Measurements from ENCODE around the gene HORMAD1. TPM values are rescaled to one million over a fixed set of nuclear protein-coding genes. Genes with fewer than 3 reads are reported as not detected.

HORMAD1 gene
- total and polyA plus RNA-seq, 2 experiments from 2014 or later, result not detected

- Histone ChIP-seq H2AFZ (no peak overlapping the region), H3K79me2 (replicated peaks; ENCODE audit: insufficient read depth) (peaks cover 15% of the 10 kb centered on the region; the same call in 1 of the 2 replicates), H4K20me1 (replicated peaks; ENCODE audit: insufficient read depth) (no peaks in the 10 kb centered on the region), H3K9me2 (ENCODE audit: insufficient read depth) (no peaks in the 10 kb centered on the region), H3K4me3 (no peak overlapping the region), H3K4me1 (ENCODE audit: insufficient read depth) (peaks cover 10% of the 10 kb centered on the region; the same call in 1 of the 2 replicates), H3K27me3 (ENCODE audit: insufficient read depth) (no peaks in the 10 kb centered on the region), H3K27ac (ENCODE audit: low read depth) (no peak overlapping the region), H3F3A (replicated peaks; ENCODE audit: low read depth) (0 out of 2 replicates have a peak, but pooled peaks cover 6% of the 10 kb centered on the region), H3K4me2 (0 out of 2 replicates have a peak overlapping the region, but pooled peaks have one; percentile 34), H3K36me3 (ENCODE audit: insufficient read depth) (peaks cover 17% of the 10 kb centered on the region)
- Mint-ChIP-seq H3K4me3 (no peak overlapping the region; the same call in 2 of the 3 replicates), H3K36me3 (ENCODE audit: low read depth) (peaks cover 29% of the 10 kb centered on the region), H3K9me3 (no peaks in the 10 kb centered on the region), H3K4me1 (peaks cover 10% of the 10 kb centered on the region), H3K27me3 (ENCODE audit: insufficient read depth, low read depth, poor library complexity) (peaks cover 4% of the 10 kb centered on the region), H3K27ac (peak overlapping the region; percentile 49)
- TF ChIP-seq CREB1 (CRISPR knock-in tag; IDR thresholded peaks at IDR 0.05; ENCODE audit: low read depth) (no peak), ETS1 (IDR thresholded peaks at IDR 0.05) (no peak), CTCF (conservative IDR thresholded peaks at IDR 0.05; ENCODE audit: low read depth in 2 of 2) (no peak), NANOG (IDR thresholded peaks at IDR 0.05; ENCODE audit: borderline replicate concordance) (no peak), ZNF114 (CRISPR knock-in tag; IDR thresholded peaks at IDR 0.05) (no peak), EZH2phosphoT487 (IDR thresholded peaks at IDR 0.05; ENCODE audit: unreplicated experiment) (no peak), ZNF331 (CRISPR knock-in tag; IDR thresholded peaks at IDR 0.05; ENCODE audit: low read depth) (no peak), REST (IDR thresholded peaks at IDR 0.05; ENCODE audit: unreplicated experiment) (no peak), STAT1 (IDR thresholded peaks at IDR 0.05; ENCODE audit: unreplicated experiment) (no peak), POLR2AphosphoS5 (IDR thresholded peaks at IDR 0.05; ENCODE audit: low read depth) (no peak)
- ATAC-seq, result peak; percentile 72
- peak; percentile 49 for DNase-seq (ENCODE audit: low spot score)
Observed at GRCh38 chr1:150683914-150684313, 36.8 kb downstream of the HORMAD1 start.

Data from GM23338 (cell line).